ENCODE data around the gene GJB1.

- TF ChIP-seq CTCF (conservative IDR thresholded peaks at IDR 0.05; ENCODE audit: low read depth, low read length) (no peak), RAD21 (IDR thresholded peaks at IDR 0.05; ENCODE audit: low read length) (no peak), POLR2A (IDR thresholded peaks at IDR 0.05; ENCODE audit: low read depth, low read length) (no peak), SMC3 (IDR thresholded peaks at IDR 0.05; ENCODE audit: low read depth, low read length) (no peak), RCOR1 (IDR thresholded peaks at IDR 0.05; ENCODE audit: insufficient replicate concordance, low read length) (no peak)
These were observed 27.8 kb downstream of the GJB1 start for GRCh38 chrX:71250841-71251240.

Measured in IMR-90 (cell line).